MV-4-11 (cell line): Measurements from ENCODE around the gene TANC1.
"Not testable (repeated sequence)": the region's sequence is repeated elsewhere in the genome, so short reads cannot be mapped to it uniquely, and the experiment has no call there.

ENCODE experiments used
- DNase-seq: peaks from one replicate; lab custom pipeline; 2025; lab: John Stamatoyannopoulos, UW

The TANC1 gene

GRCh38 chr2:159089543-159089942 is 121.1 kb downstream of the TANC1 start:
- no peak for DNase-seq

GRCh38 chr2:159090514-159091201 is 122.2 kb downstream of the TANC1 start:
- DNase-seq, result peak; percentile 60

- no peak for DNase-seq
Measured at GRCh38 chr2:159091381-159091780, 122.9 kb downstream of the TANC1 start.

- DNase-seq, result peak; percentile 71
Measured at GRCh38 chr2:159091976-159092375, 123.5 kb downstream of the TANC1 start.

GRCh38 chr2:159093497-159093896 is 125.1 kb downstream of the TANC1 start:
- no peak for DNase-seq

- no peak for DNase-seq
Measured at GRCh38 chr2:159094173-159094737, 125.8 kb downstream of the TANC1 start.

GRCh38 chr2:159095813-159096212 is 127.4 kb downstream of the TANC1 start:
- no peak for DNase-seq

GRCh38 chr2:159096302-159096855 is 127.9 kb downstream of the TANC1 start:
- not testable (repeated sequence) for DNase-seq

GRCh38 chr2:159096901-159097300 is 128.5 kb downstream of the TANC1 start:
- DNase-seq, result no peak

- no peak for DNase-seq
Measured at GRCh38 chr2:159098361-159098760, 129.9 kb downstream of the TANC1 start.

GRCh38 chr2:159098921-159099411 is 130.5 kb downstream of the TANC1 start:
- no peak for DNase-seq

- DNase-seq, result peak; percentile 75
Measured at GRCh38 chr2:159101755-159102489, 133.5 kb downstream of the TANC1 start.

GRCh38 chr2:159103411-159103810 is 135.0 kb downstream of the TANC1 start:
- DNase-seq, result no peak

- DNase-seq, result peak; percentile 61
Measured at GRCh38 chr2:159106109-159106508, 137.7 kb downstream of the TANC1 start.

GRCh38 chr2:159108181-159108893 is 139.9 kb downstream of the TANC1 start:
- DNase-seq, result no peak

- no peak for DNase-seq
Measured at GRCh38 chr2:159109517-159109916, 141.1 kb downstream of the TANC1 start.

GRCh38 chr2:159110784-159111183 is 142.3 kb downstream of the TANC1 start:
- DNase-seq, result no peak

- no peak for DNase-seq
Measured at GRCh38 chr2:159111346-159111927, 143.0 kb downstream of the TANC1 start.

GRCh38 chr2:159114835-159115234 is 146.4 kb downstream of the TANC1 start:
- no peak for DNase-seq

- no peak for DNase-seq
Measured at GRCh38 chr2:159116922-159117321, 148.5 kb downstream of the TANC1 start.

- DNase-seq, result no peak
Measured at GRCh38 chr2:159117658-159118057, 149.2 kb downstream of the TANC1 start.
